ENCODE results near the gene TMEM108.

TMEM108 gene

DNA sequence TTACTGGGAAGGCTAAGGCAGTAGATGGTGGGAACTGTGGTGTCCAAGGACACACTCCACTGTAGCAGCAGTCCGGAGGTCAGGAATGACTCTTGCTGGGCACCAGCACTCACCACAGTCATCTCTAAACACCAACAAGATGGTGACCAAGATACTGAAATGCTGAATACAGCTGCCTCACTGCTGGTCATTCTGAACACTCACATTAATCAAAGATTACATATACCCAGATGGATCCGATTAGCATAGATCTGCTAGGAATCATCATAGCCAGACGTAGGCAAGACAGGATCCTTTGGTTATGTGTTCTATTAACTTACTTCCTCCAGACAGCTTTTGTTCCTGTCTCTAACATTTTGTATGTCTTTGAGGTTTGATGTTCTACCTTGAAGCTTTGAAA, 226.7 kb downstream of the TMEM108 start:
- Histone ChIP-seq H3K27me3 (replicated peaks; ENCODE audit: control insufficient read depth, insufficient read depth, low read length) (no peaks in the 10 kb centered on the region), H3K4me3 (replicated peaks; ENCODE audit: low read depth, low read length) (no peak overlapping the region), H3K36me3 (ENCODE audit: control insufficient read depth, insufficient read depth, low read length) (no peaks in the 10 kb centered on the region)
- DNase-seq (ENCODE audit: extremely low read depth, insufficient read length), result no peak
- TF ChIP-seq, protein P1, sequence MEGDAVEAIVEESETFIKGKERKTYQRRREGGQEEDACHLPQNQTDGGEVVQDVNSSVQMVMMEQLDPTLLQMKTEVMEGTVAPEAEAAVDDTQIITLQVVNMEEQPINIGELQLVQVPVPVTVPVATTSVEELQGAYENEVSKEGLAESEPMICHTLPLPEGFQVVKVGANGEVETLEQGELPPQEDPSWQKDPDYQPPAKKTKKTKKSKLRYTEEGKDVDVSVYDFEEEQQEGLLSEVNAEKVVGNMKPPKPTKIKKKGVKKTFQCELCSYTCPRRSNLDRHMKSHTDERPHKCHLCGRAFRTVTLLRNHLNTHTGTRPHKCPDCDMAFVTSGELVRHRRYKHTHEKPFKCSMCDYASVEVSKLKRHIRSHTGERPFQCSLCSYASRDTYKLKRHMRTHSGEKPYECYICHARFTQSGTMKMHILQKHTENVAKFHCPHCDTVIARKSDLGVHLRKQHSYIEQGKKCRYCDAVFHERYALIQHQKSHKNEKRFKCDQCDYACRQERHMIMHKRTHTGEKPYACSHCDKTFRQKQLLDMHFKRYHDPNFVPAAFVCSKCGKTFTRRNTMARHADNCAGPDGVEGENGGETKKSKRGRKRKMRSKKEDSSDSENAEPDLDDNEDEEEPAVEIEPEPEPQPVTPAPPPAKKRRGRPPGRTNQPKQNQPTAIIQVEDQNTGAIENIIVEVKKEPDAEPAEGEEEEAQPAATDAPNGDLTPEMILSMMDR (IDR thresholded peaks at IDR 0.05; ENCODE audit: insufficient read depth, low read length, poor library complexity, severe bottlenecking), result no peak

DNA sequence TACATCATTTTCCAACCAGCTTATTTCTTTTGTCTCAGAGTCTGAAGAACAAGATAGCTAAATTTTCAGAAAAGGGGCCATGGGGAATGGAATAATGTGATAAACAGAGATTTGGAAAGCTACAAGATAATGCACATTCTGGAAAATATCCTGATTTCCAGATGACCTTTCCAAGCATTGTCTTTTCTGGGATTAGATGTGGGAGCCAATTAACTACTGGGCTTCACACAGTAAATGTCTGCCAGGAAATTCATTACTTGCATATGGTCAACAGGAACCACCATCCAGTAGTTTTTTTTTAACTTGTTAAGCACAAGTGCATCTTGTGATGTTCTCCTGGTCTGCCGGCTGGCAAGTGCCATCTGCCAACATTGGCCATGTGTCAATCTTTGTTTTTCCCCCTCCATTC, 230.5 kb downstream of the TMEM108 start:
- TF ChIP-seq, protein P1 (IDR thresholded peaks at IDR 0.05; ENCODE audit: insufficient read depth, low read length, poor library complexity, severe bottlenecking), result no peak
- H3K27me3 ChIP-seq (replicated peaks; ENCODE audit: control insufficient read depth, insufficient read depth, low read length), result no peaks in the 10 kb centered on the region; the same call in 1 of the 2 replicates
- H3K4me3 ChIP-seq (replicated peaks; ENCODE audit: low read depth, low read length), result no peak overlapping the region
- DNase-seq (ENCODE audit: extremely low read depth, insufficient read length), result no peak
- no peaks in the 10 kb centered on the region for H3K36me3 ChIP-seq (ENCODE audit: control insufficient read depth, insufficient read depth, low read length)

DNA sequence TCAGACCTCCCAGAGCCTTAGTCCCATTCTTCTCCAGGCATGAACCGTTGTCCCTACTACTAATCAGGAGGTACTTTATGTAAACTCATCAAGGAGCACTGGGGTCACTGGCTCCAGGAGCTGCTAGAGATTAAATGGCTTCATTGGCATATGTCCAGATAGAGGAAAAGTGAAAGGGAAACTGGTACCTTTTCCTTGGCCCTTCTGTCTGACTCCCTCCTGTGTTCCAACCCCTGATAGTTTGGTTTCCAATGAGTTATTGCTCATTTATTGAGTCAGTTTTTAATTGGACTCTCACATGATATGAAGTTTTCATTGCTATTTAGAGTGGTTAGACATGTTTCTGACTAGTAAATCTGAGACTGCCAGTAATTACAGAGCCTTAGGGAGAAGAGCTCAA, 231.2 kb downstream of the TMEM108 start:
- DNase-seq (ENCODE audit: extremely low read depth, insufficient read length), result no peak
- TF ChIP-seq, protein P1 (IDR thresholded peaks at IDR 0.05; ENCODE audit: insufficient read depth, low read length, poor library complexity, severe bottlenecking), result no peak
- H3K27me3 ChIP-seq (replicated peaks; ENCODE audit: control insufficient read depth, insufficient read depth, low read length), result no peaks in the 10 kb centered on the region; the same call in 1 of the 2 replicates

DNA sequence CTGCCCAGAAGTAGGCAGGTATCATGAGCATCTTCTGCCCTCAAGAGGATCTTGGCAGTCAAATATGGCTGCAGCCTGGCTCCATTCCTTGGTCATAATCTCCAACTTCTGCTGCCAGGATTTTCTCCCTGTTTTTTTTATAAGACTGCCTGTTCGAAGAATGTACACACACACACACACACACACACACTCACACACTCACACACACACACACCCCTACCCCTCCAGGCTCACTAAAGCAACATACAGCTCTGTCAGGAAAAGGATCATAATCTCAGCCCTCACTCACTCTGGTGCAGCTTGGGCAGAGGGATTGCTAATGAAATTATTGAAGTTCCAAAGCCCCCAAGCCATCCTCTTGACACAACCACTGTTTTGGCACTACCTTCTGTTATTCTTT, 232.4 kb downstream of the TMEM108 start:
- TF ChIP-seq, protein P1 (IDR thresholded peaks at IDR 0.05; ENCODE audit: insufficient read depth, low read length, poor library complexity, severe bottlenecking), result no peak
- Histone ChIP-seq H3K4me3 (replicated peaks; ENCODE audit: low read depth, low read length) (no peak overlapping the region), H3K36me3 (ENCODE audit: control insufficient read depth, insufficient read depth, low read length) (no peaks in the 10 kb centered on the region), H3K27me3 (replicated peaks; ENCODE audit: control insufficient read depth, insufficient read depth, low read length) (no peaks in the 10 kb centered on the region; the same call in 1 of the 2 replicates)
- no peak for DNase-seq (ENCODE audit: extremely low read depth, insufficient read length)

More for the DNA sequence above, 231.2 kb downstream of the TMEM108 start:
- Histone ChIP-seq H3K36me3 (ENCODE audit: control insufficient read depth, insufficient read depth, low read length) (no peaks in the 10 kb centered on the region), H3K4me3 (replicated peaks; ENCODE audit: low read depth, low read length) (no peak overlapping the region)

DNA sequence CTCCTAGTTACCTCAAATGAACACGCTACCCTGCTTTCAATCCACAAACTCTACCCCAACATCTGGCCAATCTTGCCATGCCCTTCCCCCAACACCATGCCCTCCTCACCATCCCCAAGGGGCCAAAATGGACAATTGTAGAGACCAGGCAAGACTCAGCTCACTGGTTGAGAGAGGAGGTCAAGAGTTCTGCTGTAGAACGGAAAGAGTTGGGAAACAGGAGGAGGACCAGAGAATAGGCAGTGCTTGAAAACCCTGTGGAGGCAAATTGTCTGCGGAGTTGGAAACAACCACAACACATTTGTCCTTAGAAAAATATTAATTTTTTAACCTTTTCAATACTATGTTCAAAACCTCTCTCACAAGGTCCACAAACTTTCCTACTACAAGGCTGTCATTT, 232.9 kb downstream of the TMEM108 start:
- H3K36me3 ChIP-seq (ENCODE audit: control insufficient read depth, insufficient read depth, low read length), result no peaks in the 10 kb centered on the region
- no peak for DNase-seq (ENCODE audit: extremely low read depth, insufficient read length)
- TF ChIP-seq, protein P1 (IDR thresholded peaks at IDR 0.05; ENCODE audit: insufficient read depth, low read length, poor library complexity, severe bottlenecking), result no peak
- H3K27me3 ChIP-seq (replicated peaks; ENCODE audit: control insufficient read depth, insufficient read depth, low read length), result no peaks in the 10 kb centered on the region; the same call in 1 of the 2 replicates
- no peak overlapping the region for H3K4me3 ChIP-seq (replicated peaks; ENCODE audit: low read depth, low read length)

DNA sequence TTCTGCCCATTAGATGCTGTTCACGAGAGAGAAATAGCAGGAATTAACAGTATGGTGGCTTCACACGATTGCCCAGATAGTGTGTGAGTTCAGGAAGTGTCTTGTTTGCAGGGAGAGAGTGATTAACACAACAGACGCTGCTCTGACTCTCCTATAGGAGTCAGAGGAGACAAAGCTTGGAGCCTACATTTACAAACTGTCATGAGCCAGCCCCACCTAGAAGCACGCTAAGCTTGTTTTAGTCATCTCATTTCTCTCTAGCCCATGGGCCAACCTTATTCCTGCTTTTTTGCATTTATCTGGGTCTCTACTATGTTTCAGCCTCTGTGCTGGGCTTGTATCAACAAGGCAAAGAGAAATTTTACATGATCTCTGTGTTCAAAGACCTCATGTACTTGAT, 233.3 kb downstream of the TMEM108 start:
- no peak for DNase-seq (ENCODE audit: extremely low read depth, insufficient read length)
- TF ChIP-seq, protein P1 (IDR thresholded peaks at IDR 0.05; ENCODE audit: insufficient read depth, low read length, poor library complexity, severe bottlenecking), result no peak
- Histone ChIP-seq H3K27me3 (replicated peaks; ENCODE audit: control insufficient read depth, insufficient read depth, low read length) (no peaks in the 10 kb centered on the region; the same call in 1 of the 2 replicates), H3K4me3 (replicated peaks; ENCODE audit: low read depth, low read length) (no peak overlapping the region), H3K36me3 (ENCODE audit: control insufficient read depth, insufficient read depth, low read length) (no peaks in the 10 kb centered on the region)

Measured in GM06990 (cell line).